ENCODE measurements around the gene ALKAL2. TPM values are rescaled to one million over a fixed set of nuclear protein-coding genes. Genes with fewer than 3 reads are reported as not detected.

ALKAL2 gene
- total RNA-seq, 1 experiment from 2014 or later, result 3.5 TPM

DNA sequence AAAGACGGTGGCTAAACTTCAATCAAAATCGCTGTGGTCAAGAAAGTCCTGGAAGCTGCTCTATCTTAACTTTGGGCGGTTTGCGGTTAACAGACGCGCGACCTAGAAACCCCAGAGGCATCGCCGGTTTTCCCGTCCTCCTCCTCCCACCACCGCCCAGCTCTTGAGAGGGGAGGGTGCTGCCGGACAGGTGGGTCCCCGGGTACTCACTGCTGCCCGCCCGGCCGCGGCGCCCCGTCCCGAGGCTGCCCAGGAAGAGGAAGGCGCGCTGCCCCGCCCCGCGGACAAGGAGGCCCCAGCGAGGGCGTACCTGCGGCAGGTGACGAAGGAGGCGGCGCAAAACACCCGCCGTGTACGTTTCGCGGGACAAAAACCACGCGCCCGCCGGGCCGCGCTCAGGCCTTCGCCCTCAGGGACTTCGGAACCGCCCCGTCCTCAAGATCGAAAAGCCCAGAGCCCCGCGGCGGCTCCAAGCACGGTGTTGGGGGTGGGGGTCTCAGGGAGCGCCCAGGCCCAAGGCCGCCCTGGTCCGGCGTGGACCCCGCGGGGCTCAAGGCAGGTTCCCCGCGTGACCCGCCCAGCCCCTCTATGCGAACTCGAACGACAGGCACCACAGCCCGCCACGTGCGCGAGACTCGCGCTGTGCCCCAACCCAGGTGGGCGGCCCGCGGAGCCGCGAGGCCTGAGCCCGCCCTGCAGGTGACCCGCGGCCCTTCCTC is 24.0 kb downstream of the ALKAL2 start, which contains the start of gene SH3YL1 (continued):
- TF ChIP-seq, protein P1, sequence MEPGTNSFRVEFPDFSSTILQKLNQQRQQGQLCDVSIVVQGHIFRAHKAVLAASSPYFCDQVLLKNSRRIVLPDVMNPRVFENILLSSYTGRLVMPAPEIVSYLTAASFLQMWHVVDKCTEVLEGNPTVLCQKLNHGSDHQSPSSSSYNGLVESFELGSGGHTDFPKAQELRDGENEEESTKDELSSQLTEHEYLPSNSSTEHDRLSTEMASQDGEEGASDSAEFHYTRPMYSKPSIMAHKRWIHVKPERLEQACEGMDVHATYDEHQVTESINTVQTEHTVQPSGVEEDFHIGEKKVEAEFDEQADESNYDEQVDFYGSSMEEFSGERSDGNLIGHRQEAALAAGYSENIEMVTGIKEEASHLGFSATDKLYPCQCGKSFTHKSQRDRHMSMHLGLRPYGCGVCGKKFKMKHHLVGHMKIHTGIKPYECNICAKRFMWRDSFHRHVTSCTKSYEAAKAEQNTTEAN (CRISPR knock-in tag; IDR thresholded peaks at IDR 0.05), result 0 out of 2 replicates have a peak, but pooled peaks have one; percentile 60
- TF ChIP-seq, protein P2, sequence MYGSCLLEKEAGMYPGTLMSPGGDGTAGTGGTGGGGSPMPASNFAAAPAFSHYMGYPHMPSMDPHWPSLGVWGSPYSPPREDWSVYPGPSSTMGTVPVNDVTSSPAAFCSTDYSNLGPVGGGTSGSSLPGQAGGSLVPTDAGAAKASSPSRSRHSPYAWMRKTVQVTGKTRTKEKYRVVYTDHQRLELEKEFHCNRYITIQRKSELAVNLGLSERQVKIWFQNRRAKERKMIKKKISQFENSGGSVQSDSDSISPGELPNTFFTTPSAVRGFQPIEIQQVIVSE (CRISPR knock-in tag; IDR thresholded peaks at IDR 0.05; ENCODE audit: borderline replicate concordance), result no peak
- TF ChIP-seq MXD4 (CRISPR knock-in tag; IDR thresholded peaks at IDR 0.05; ENCODE audit: borderline replicate concordance), result no peak
- TF ChIP-seq, protein P3, sequence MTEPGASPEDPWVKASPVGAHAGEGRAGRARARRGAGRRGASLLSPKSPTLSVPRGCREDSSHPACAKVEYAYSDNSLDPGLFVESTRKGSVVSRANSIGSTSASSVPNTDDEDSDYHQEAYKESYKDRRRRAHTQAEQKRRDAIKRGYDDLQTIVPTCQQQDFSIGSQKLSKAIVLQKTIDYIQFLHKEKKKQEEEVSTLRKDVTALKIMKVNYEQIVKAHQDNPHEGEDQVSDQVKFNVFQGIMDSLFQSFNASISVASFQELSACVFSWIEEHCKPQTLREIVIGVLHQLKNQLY (CRISPR knock-in tag; IDR thresholded peaks at IDR 0.05), result no peak
- TF ChIP-seq, protein P4, sequence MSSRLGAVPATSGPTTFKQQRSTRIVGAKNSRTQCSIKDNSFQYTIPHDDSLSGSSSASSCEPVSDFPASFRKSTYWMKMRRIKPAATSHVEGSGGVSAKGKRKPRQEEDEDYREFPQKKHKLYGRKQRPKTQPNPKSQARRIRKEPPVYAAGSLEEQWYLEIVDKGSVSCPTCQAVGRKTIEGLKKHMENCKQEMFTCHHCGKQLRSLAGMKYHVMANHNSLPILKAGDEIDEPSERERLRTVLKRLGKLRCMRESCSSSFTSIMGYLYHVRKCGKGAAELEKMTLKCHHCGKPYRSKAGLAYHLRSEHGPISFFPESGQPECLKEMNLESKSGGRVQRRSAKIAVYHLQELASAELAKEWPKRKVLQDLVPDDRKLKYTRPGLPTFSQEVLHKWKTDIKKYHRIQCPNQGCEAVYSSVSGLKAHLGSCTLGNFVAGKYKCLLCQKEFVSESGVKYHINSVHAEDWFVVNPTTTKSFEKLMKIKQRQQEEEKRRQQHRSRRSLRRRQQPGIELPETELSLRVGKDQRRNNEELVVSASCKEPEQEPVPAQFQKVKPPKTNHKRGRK (CRISPR knock-in tag; IDR thresholded peaks at IDR 0.05; ENCODE audit: borderline replicate concordance), result 0 out of 2 replicates have a peak, but pooled peaks have one; percentile 2
- TF ChIP-seq, protein P5, sequence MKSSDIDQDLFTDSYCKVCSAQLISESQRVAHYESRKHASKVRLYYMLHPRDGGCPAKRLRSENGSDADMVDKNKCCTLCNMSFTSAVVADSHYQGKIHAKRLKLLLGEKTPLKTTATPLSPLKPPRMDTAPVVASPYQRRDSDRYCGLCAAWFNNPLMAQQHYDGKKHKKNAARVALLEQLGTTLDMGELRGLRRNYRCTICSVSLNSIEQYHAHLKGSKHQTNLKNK (CRISPR knock-in tag; IDR thresholded peaks at IDR 0.05), result no peak
- TF ChIP-seq, protein P6, sequence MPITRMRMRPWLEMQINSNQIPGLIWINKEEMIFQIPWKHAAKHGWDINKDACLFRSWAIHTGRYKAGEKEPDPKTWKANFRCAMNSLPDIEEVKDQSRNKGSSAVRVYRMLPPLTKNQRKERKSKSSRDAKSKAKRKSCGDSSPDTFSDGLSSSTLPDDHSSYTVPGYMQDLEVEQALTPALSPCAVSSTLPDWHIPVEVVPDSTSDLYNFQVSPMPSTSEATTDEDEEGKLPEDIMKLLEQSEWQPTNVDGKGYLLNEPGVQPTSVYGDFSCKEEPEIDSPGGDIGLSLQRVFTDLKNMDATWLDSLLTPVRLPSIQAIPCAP (CRISPR knock-in tag; IDR thresholded peaks at IDR 0.05), result no peak
- peak; percentile 83 for TF ChIP-seq JUN (CRISPR knock-in tag; IDR thresholded peaks at IDR 0.05)
- no peak for TF ChIP-seq ATF1 (CRISPR knock-in tag; IDR thresholded peaks at IDR 0.05)
- no peak for TF ChIP-seq HMGA2 (CRISPR knock-in tag; IDR thresholded peaks at IDR 0.05)
- TF ChIP-seq, protein P7, sequence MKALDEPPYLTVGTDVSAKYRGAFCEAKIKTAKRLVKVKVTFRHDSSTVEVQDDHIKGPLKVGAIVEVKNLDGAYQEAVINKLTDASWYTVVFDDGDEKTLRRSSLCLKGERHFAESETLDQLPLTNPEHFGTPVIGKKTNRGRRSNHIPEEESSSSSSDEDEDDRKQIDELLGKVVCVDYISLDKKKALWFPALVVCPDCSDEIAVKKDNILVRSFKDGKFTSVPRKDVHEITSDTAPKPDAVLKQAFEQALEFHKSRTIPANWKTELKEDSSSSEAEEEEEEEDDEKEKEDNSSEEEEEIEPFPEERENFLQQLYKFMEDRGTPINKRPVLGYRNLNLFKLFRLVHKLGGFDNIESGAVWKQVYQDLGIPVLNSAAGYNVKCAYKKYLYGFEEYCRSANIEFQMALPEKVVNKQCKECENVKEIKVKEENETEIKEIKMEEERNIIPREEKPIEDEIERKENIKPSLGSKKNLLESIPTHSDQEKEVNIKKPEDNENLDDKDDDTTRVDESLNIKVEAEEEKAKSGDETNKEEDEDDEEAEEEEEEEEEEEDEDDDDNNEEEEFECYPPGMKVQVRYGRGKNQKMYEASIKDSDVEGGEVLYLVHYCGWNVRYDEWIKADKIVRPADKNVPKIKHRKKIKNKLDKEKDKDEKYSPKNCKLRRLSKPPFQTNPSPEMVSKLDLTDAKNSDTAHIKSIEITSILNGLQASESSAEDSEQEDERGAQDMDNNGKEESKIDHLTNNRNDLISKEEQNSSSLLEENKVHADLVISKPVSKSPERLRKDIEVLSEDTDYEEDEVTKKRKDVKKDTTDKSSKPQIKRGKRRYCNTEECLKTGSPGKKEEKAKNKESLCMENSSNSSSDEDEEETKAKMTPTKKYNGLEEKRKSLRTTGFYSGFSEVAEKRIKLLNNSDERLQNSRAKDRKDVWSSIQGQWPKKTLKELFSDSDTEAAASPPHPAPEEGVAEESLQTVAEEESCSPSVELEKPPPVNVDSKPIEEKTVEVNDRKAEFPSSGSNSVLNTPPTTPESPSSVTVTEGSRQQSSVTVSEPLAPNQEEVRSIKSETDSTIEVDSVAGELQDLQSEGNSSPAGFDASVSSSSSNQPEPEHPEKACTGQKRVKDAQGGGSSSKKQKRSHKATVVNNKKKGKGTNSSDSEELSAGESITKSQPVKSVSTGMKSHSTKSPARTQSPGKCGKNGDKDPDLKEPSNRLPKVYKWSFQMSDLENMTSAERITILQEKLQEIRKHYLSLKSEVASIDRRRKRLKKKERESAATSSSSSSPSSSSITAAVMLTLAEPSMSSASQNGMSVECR (CRISPR knock-in tag; IDR thresholded peaks at IDR 0.05; ENCODE audit: borderline replicate concordance), result peak; percentile 34; the same call in 1 of the 2 replicates
- TF ChIP-seq, protein P8, sequence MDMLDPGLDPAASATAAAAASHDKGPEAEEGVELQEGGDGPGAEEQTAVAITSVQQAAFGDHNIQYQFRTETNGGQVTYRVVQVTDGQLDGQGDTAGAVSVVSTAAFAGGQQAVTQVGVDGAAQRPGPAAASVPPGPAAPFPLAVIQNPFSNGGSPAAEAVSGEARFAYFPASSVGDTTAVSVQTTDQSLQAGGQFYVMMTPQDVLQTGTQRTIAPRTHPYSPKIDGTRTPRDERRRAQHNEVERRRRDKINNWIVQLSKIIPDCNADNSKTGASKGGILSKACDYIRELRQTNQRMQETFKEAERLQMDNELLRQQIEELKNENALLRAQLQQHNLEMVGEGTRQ (CRISPR knock-in tag; IDR thresholded peaks at IDR 0.05), result no peak
- TF ChIP-seq ZNF219 (CRISPR knock-in tag; IDR thresholded peaks at IDR 0.05; ENCODE audit: borderline replicate concordance), result peak; percentile 72; the same call in 1 of the 2 replicates
- TF ChIP-seq, protein P9, sequence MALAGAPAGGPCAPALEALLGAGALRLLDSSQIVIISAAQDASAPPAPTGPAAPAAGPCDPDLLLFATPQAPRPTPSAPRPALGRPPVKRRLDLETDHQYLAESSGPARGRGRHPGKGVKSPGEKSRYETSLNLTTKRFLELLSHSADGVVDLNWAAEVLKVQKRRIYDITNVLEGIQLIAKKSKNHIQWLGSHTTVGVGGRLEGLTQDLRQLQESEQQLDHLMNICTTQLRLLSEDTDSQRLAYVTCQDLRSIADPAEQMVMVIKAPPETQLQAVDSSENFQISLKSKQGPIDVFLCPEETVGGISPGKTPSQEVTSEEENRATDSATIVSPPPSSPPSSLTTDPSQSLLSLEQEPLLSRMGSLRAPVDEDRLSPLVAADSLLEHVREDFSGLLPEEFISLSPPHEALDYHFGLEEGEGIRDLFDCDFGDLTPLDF (CRISPR knock-in tag; IDR thresholded peaks at IDR 0.05), result 0 out of 2 replicates have a peak, but pooled peaks have one; percentile 65
- TF ChIP-seq PRRX2 (CRISPR knock-in tag; IDR thresholded peaks at IDR 0.05), result no peak
- TF ChIP-seq, protein P10, sequence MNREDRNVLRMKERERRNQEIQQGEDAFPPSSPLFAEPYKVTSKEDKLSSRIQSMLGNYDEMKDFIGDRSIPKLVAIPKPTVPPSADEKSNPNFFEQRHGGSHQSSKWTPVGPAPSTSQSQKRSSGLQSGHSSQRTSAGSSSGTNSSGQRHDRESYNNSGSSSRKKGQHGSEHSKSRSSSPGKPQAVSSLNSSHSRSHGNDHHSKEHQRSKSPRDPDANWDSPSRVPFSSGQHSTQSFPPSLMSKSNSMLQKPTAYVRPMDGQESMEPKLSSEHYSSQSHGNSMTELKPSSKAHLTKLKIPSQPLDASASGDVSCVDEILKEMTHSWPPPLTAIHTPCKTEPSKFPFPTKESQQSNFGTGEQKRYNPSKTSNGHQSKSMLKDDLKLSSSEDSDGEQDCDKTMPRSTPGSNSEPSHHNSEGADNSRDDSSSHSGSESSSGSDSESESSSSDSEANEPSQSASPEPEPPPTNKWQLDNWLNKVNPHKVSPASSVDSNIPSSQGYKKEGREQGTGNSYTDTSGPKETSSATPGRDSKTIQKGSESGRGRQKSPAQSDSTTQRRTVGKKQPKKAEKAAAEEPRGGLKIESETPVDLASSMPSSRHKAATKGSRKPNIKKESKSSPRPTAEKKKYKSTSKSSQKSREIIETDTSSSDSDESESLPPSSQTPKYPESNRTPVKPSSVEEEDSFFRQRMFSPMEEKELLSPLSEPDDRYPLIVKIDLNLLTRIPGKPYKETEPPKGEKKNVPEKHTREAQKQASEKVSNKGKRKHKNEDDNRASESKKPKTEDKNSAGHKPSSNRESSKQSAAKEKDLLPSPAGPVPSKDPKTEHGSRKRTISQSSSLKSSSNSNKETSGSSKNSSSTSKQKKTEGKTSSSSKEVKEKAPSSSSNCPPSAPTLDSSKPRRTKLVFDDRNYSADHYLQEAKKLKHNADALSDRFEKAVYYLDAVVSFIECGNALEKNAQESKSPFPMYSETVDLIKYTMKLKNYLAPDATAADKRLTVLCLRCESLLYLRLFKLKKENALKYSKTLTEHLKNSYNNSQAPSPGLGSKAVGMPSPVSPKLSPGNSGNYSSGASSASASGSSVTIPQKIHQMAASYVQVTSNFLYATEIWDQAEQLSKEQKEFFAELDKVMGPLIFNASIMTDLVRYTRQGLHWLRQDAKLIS (CRISPR knock-in tag; IDR thresholded peaks at IDR 0.05; ENCODE audit: borderline replicate concordance), result peak; percentile 74; the same call in 1 of the 2 replicates
- peak; percentile 69; the same call in 1 of the 2 replicates for TF ChIP-seq ETV6 (CRISPR knock-in tag; IDR thresholded peaks at IDR 0.05)
- peak; percentile 58; the same call in 1 of the 2 replicates for TF ChIP-seq NR1H2 (CRISPR knock-in tag; IDR thresholded peaks at IDR 0.05)
